ENCODE measurements around the gene EIF2B2. TPM values are rescaled to one million over a fixed set of nuclear protein-coding genes. Genes with fewer than 3 reads are reported as not detected.

The EIF2B2 gene
- total and polyA plus RNA-seq, 3 experiments from 2014 or later, result 28.3 to 66.7 (median 57.4) TPM

DNA sequence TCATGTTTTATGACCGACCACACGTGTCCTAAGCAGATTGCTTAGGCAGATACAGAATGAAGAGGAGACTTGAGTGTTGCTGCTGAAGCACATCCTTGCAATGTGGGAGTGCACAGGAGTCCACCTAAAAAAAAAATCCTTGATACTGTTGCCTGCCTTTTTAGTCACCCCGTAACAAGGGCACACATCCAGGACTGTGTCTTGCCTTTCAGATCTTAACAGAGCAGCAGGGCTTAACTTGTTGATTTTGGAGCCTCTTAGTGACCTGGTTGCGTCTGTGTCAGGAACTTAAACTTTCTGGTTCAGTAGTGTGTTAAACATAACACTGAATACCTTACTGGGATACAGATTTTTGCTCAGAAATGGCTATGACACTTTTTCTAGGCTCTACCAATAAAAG lies 6.5 kb downstream of the EIF2B2 start:
- H3K9me3 ChIP-seq (ENCODE audit: low read length), result no peaks in the 10 kb centered on the region
- H3K9me3 Mint-ChIP-seq, result no peaks in the 10 kb centered on the region
- H3K4me1 Mint-ChIP-seq, result peaks cover 31 to 53% (median 47%) of the 10 kb centered on the region in 3 donors
- ChIA-PET POLR2A (no interaction called here), CTCF (no interaction called here)
- no peak for DNase-seq
- no peak overlapping the region for H3K27ac ChIP-seq (ENCODE audit: low read depth, low read length)
- peaks cover 11 to 89% (median 30%) of the 10 kb centered on the region in 3 donors for H3K36me3 Mint-ChIP-seq
- no peaks in the 10 kb centered on the region for H3K27me3 ChIP-seq (ENCODE audit: insufficient read depth, low read length, poor library complexity, severe bottlenecking)
- no peaks in the 10 kb centered on the region for H3K27me3 Mint-ChIP-seq
- H3K4me3 ChIP-seq (ENCODE audit: low read length), result no peak overlapping the region
- H3K27ac Mint-ChIP-seq, result peak overlapping the region in 2 of 8 donors; percentile 39 to 55
- peaks cover 38% of the 10 kb centered on the region for H3K36me3 ChIP-seq (ENCODE audit: insufficient read depth, low read length)
- H3K4me1 ChIP-seq (ENCODE audit: insufficient read depth, low read length), result peaks cover 9% of the 10 kb centered on the region
- H3K4me3 Mint-ChIP-seq, result peak overlapping the region in 1 of 7 donors; percentile 11

DNA sequence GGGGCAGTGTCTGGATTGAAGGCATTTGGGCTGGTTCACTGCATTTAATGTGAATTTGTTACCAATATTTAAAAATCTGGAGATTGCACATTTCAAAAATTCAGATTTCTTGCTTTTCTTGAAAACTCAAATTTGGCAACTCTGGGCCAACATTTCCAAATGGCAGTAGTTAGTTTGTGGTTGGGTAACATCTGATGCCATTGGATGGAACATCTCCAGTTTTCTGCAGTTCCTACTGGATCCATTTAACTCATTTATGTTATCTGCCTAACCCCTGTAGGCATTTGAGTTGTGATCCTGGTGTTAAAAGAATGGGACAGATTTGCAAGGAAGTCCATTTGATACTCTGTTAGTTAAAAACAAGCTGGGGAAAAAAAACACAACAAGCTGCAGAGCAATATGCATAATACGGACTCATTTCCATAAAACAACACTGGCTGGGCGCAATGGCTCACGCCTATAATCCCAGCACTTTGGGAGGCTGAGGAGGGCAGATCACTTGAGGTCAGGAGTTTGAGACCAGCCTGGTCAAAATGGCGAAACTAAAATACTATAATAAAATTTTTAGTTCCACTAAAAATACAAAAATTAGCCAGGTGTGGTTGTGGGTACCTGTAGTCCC lies 7.9 kb downstream of the EIF2B2 start:
- H3K27ac Mint-ChIP-seq, result peak overlapping the region in 4 of 8 donors; percentile 7 to 89 (median 53)

DNA sequence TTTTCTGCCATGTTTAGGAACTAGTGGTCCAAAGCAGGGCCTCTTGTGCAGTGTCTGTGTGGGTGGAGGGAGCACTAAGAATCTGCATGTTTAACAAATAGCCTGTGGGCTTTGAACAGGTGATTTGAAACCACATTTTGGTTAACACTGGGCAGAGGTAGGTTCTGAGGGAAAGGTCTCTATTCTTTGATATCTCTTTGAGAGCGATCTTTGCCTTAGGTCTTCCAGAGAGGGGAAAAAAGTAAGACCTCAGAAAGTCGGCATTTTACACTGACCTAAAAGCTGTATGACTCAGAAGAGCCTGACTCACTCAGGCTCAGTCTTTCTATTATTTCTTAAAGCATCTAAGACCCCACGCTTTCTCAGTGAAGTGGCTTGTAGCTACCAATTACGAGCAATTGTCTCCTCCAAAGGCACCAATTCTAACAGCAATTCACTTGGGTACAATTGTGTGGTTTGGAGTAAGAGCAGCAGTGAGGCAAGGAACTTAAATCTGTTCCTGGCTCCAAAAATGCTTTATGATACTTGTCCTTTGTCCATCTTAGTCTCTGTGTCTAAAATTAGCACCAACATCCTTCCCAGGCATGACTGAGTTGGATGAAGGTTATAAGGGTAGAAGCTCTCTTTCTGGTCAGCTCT lies 8.8 kb downstream of the EIF2B2 start:
- peaks cover 49% of the 10 kb centered on the region for H3K36me3 ChIP-seq (ENCODE audit: insufficient read depth, low read length)
- peak overlapping the region; percentile 18 to 89 (median 63) for H3K27ac Mint-ChIP-seq
- H3K36me3 Mint-ChIP-seq, result peaks cover 8 to 88% (median 26%) of the 10 kb centered on the region in 3 donors
- DNase-seq, result no peak
- ChIA-PET POLR2A (no interaction called here), CTCF (no interaction called here)
- H3K4me3 Mint-ChIP-seq, result peak overlapping the region in 1 of 7 donors; percentile 1
- H3K9me3 ChIP-seq (ENCODE audit: low read length), result no peaks in the 10 kb centered on the region
- H3K27ac ChIP-seq (ENCODE audit: low read depth, low read length), result no peak overlapping the region
- H3K4me3 ChIP-seq (ENCODE audit: low read length), result no peak overlapping the region
- no peaks in the 10 kb centered on the region for H3K27me3 Mint-ChIP-seq
- no peaks in the 10 kb centered on the region for H3K27me3 ChIP-seq (ENCODE audit: insufficient read depth, low read length, poor library complexity, severe bottlenecking)
- H3K9me3 Mint-ChIP-seq, result no peaks in the 10 kb centered on the region
- H3K4me1 Mint-ChIP-seq, result peaks cover 20 to 35% (median 28%) of the 10 kb centered on the region in 3 donors
- no peaks in the 10 kb centered on the region for H3K4me1 ChIP-seq (ENCODE audit: insufficient read depth, low read length)

More for the DNA sequence above, 7.9 kb downstream of the EIF2B2 start:
- Histone ChIP-seq H3K9me3 (ENCODE audit: low read length) (no peaks in the 10 kb centered on the region), H3K36me3 (ENCODE audit: insufficient read depth, low read length) (peaks cover 46% of the 10 kb centered on the region), H3K27me3 (ENCODE audit: insufficient read depth, low read length, poor library complexity, severe bottlenecking) (no peaks in the 10 kb centered on the region), H3K4me1 (ENCODE audit: insufficient read depth, low read length) (no peaks in the 10 kb centered on the region), H3K27ac (ENCODE audit: low read depth, low read length) (no peak overlapping the region), H3K4me3 (ENCODE audit: low read length) (no peak overlapping the region)
- H3K27me3 Mint-ChIP-seq, result no peaks in the 10 kb centered on the region
- no peaks in the 10 kb centered on the region for H3K9me3 Mint-ChIP-seq
- H3K36me3 Mint-ChIP-seq, result peaks cover 8 to 89% (median 29%) of the 10 kb centered on the region in 3 donors
- H3K4me1 Mint-ChIP-seq, result peaks cover 20 to 41% (median 33%) of the 10 kb centered on the region in 3 donors
- POLR2A ChIA-PET, result no interaction called here
- no peak for DNase-seq
- H3K4me3 Mint-ChIP-seq, result no peak overlapping the region
- CTCF ChIA-PET, result interaction anchor here (1.0 kb wide), 1 partner anchor 78 kb away, joined by 3 read pairs; no protein-coding TSS in a partner anchor

DNA sequence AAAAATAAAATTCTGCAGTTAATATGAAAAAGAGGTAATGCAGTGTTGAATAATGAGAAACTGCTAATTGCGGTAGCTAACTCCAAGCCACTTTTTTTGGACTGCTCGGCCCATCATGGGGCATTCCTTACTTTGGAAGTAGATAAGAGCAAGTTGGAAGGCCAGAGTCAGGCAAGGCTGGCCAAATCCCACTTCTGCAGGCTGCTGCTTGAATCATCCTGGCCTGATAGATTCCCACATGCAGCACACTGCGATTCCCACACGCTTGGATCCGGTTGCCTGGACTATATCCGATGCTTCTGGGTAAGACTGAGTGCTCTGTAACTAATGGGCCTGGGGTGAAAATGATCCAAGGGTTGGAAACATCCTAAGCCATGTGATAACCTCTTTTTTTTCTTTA lies 10.6 kb downstream of the EIF2B2 start:
- H3K4me1 ChIP-seq (ENCODE audit: insufficient read depth, low read length), result no peaks in the 10 kb centered on the region
- no peaks in the 10 kb centered on the region for H3K27me3 ChIP-seq (ENCODE audit: insufficient read depth, low read length, poor library complexity, severe bottlenecking)
- H3K27me3 Mint-ChIP-seq, result no peaks in the 10 kb centered on the region
- peak overlapping the region in 4 of 8 donors; percentile 18 to 73 (median 45) for H3K27ac Mint-ChIP-seq
- H3K9me3 Mint-ChIP-seq, result no peaks in the 10 kb centered on the region
- H3K27ac ChIP-seq (ENCODE audit: low read depth, low read length), result no peak overlapping the region
- H3K4me3 ChIP-seq (ENCODE audit: low read length), result no peak overlapping the region
- no peak overlapping the region for H3K4me3 Mint-ChIP-seq
- ChIA-PET POLR2A (no interaction called here), CTCF (no interaction called here)
- H3K4me1 Mint-ChIP-seq, result peaks cover 10 to 20% (median 18%) of the 10 kb centered on the region in 3 donors
- peaks cover 0 to 87% (median 28%) of the 10 kb centered on the region in 3 donors for H3K36me3 Mint-ChIP-seq
- DNase-seq, result no peak
- H3K36me3 ChIP-seq (ENCODE audit: insufficient read depth, low read length), result peaks cover 41% of the 10 kb centered on the region
- H3K9me3 ChIP-seq (ENCODE audit: low read length), result no peaks in the 10 kb centered on the region

DNA sequence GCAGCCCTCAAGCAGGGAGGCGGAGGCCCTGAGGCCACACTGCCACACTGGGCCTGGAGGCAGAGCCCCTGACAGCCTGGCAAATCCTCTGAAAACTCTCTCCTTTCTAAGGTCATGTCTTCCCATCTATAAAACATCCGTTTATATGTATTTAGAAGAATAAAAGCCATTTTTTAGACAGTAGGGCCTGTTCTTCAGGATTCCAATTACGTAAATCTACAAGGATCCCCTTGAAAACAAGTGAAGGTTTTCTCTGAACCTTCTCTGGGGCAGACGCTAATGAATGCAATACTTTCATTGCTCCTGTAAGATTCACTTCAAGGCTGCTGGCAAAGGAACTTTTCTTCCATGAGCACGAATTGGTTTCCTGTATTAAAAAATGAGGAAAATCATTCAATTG lies 12.8 kb downstream of the EIF2B2 start:
- Mint-ChIP-seq H3K27ac (peak overlapping the region in 1 of 8 donors; percentile 83), H3K4me3 (no peak overlapping the region), H3K36me3 (peaks cover 5 to 83% (median 24%) of the 10 kb centered on the region in 3 donors), H3K9me3 (no peaks in the 10 kb centered on the region), H3K4me1 (peaks cover 5 to 14% (median 13%) of the 10 kb centered on the region in 3 donors), H3K27me3 (no peaks in the 10 kb centered on the region)
- Histone ChIP-seq H3K9me3 (ENCODE audit: low read length) (no peaks in the 10 kb centered on the region), H3K27ac (ENCODE audit: low read depth, low read length) (no peak overlapping the region), H3K4me1 (ENCODE audit: insufficient read depth, low read length) (no peaks in the 10 kb centered on the region), H3K27me3 (ENCODE audit: insufficient read depth, low read length, poor library complexity, severe bottlenecking) (no peaks in the 10 kb centered on the region), H3K4me3 (ENCODE audit: low read length) (no peak overlapping the region), H3K36me3 (ENCODE audit: insufficient read depth, low read length) (peaks cover 40% of the 10 kb centered on the region)
- ChIA-PET POLR2A (no interaction called here), CTCF (interaction anchor here (1.3 kb wide), 1 partner anchor 12 kb away, joined by 3 read pairs; no protein-coding TSS in a partner anchor)
- no peak for DNase-seq

DNA sequence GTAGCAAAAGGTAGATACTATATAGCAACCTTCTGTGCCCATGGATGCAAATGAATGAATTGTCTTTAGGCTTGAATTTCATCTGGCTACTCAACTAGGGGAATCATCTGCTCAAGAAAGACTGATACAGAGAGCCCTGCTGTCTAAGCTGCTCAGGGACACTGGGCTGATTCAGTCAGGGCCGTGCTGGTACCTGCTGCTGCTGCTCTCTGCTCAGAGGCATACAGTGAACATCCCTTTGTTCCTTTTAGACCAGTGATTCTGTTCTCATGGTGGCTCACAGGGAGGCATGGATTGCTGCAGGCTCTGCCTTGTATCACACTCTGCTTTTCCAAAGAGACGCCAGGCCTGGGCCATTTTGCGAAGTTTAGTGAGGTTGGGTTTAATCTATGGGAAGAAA lies 14.1 kb downstream of the EIF2B2 start:
- Mint-ChIP-seq H3K27ac (no peak overlapping the region), H3K4me1 (peaks cover 0 to 1% (median under 1%) of the 10 kb centered on the region in 3 donors), H3K9me3 (no peaks in the 10 kb centered on the region), H3K36me3 (peaks cover 6 to 84% (median 24%) of the 10 kb centered on the region in 3 donors), H3K4me3 (no peak overlapping the region), H3K27me3 (no peaks in the 10 kb centered on the region)
- no peaks in the 10 kb centered on the region for H3K27me3 ChIP-seq (ENCODE audit: insufficient read depth, low read length, poor library complexity, severe bottlenecking)
- no peak overlapping the region for H3K27ac ChIP-seq (ENCODE audit: low read depth, low read length)
- no peaks in the 10 kb centered on the region for H3K9me3 ChIP-seq (ENCODE audit: low read length)
- peaks cover 40% of the 10 kb centered on the region for H3K36me3 ChIP-seq (ENCODE audit: insufficient read depth, low read length)
- DNase-seq, result no peak
- H3K4me1 ChIP-seq (ENCODE audit: insufficient read depth, low read length), result no peaks in the 10 kb centered on the region
- CTCF ChIA-PET, result interaction anchor here (1.3 kb wide), 1 partner anchor 14 kb away, joined by 3 read pairs; no protein-coding TSS in a partner anchor
- no peak overlapping the region for H3K4me3 ChIP-seq (ENCODE audit: low read length)
- POLR2A ChIA-PET, result no interaction called here

DNA sequence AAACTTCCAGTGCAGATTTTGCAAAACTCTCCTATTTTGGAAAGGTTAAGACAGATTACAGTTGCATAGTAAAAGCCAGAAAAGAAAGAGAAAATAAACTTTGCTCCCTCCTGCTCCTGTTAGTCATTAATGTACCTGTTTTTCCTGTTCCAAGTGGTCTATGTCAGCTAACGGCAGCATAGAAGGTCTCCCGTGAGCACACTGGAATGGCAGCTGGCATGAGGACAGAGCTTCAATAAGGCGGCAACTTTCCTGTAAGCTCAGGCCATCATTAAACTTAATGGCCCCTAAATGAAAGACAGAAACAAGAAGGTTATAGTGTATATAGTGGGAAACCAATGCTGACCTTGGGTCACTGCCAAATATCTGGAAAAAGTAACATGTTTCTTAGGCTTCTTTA lies 16.0 kb downstream of the EIF2B2 start:
- ChIA-PET POLR2A (no interaction called here), CTCF (interaction anchor here (1.1 kb wide), 1 partner anchor 33 kb away, joined by 3 read pairs; no protein-coding TSS in a partner anchor)
- Mint-ChIP-seq H3K4me3 (no peak overlapping the region), H3K36me3 (peaks cover 6 to 84% (median 29%) of the 10 kb centered on the region in 3 donors), H3K27me3 (no peaks in the 10 kb centered on the region), H3K9me3 (no peaks in the 10 kb centered on the region), H3K4me1 (no peaks in the 10 kb centered on the region), H3K27ac (peak overlapping the region in 1 of 8 donors; percentile 89)
- no peaks in the 10 kb centered on the region for H3K4me1 ChIP-seq (ENCODE audit: insufficient read depth, low read length)
- no peaks in the 10 kb centered on the region for H3K9me3 ChIP-seq (ENCODE audit: low read length)
- no peaks in the 10 kb centered on the region for H3K27me3 ChIP-seq (ENCODE audit: insufficient read depth, low read length, poor library complexity, severe bottlenecking)
- no peak overlapping the region for H3K4me3 ChIP-seq (ENCODE audit: low read length)
- no peak for DNase-seq
- H3K36me3 ChIP-seq (ENCODE audit: insufficient read depth, low read length), result peaks cover 40% of the 10 kb centered on the region
- no peak overlapping the region for H3K27ac ChIP-seq (ENCODE audit: low read depth, low read length)

DNA sequence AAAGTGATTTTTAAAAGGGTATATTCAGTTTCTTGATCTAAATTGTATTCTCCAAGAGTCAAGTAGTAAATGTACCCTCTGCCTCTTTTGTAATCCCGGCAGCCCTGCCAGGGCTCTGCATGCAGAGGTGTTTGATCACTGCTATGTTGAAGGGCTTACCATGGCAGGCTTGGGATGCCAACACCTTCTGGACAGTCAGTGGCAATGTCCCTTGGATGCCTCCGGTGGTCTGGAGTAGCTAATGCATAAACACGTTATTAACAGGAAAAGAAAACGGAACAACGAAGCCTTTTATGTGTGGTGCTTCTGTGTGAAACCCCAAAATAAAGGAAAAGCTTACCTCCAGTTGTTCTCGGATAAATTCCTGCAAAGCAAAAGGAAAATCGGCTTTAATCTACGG lies 19.9 kb downstream of the EIF2B2 start:
- ChIA-PET POLR2A (no interaction called here), CTCF (interaction anchor here (1.4 kb wide), 1 partner anchor 83 kb away, joined by 3 read pairs; no protein-coding TSS in a partner anchor)
- Mint-ChIP-seq H3K4me3 (no peak overlapping the region), H3K9me3 (no peaks in the 10 kb centered on the region), H3K4me1 (no peaks in the 10 kb centered on the region), H3K36me3 (peaks cover 6 to 50% (median 17%) of the 10 kb centered on the region in 3 donors), H3K27me3 (no peaks in the 10 kb centered on the region), H3K27ac (no peak overlapping the region)
- Histone ChIP-seq H3K4me3 (ENCODE audit: low read length) (no peak overlapping the region), H3K27me3 (ENCODE audit: insufficient read depth, low read length, poor library complexity, severe bottlenecking) (no peaks in the 10 kb centered on the region), H3K9me3 (ENCODE audit: low read length) (no peaks in the 10 kb centered on the region), H3K36me3 (ENCODE audit: insufficient read depth, low read length) (peaks cover 14% of the 10 kb centered on the region), H3K27ac (ENCODE audit: low read depth, low read length) (no peak overlapping the region), H3K4me1 (ENCODE audit: insufficient read depth, low read length) (no peaks in the 10 kb centered on the region)
- DNase-seq, result no peak

All from CD8-positive, alpha-beta memory T cell (primary cell).